Endothelial cell of umbilical vein (primary cell): ENCODE results near the gene GSG1L.

Experiments used
- EZH2 ChIP-seq: IDR thresholded peaks from 2 replicates; pipeline ENCODE4 v1.6.1; 2012; ENCODE audit warnings: borderline replicate concordance, low read depth, mild to moderate bottlenecking, moderate library complexity, low read length, inconsistent platforms; ENCODE audit not compliant: severe bottlenecking
- MYC ChIP-seq: IDR thresholded peaks from one replicate; pipeline ENCODE4 v1.6.1; 2011; ENCODE audit warnings: mild to moderate bottlenecking, low read depth, low read length
- POLR2AphosphoS5 ChIP-seq: IDR thresholded peaks from 2 replicates; pipeline ENCODE4 v1.6.1; 2012; ENCODE audit warnings: low read depth, mild to moderate bottlenecking, control low read depth, low read length, moderate library complexity; ENCODE audit not compliant: insufficient read depth
- TF ChIP-seq, protein P1 (sequence below), 2 donors: IDR thresholded peaks; 1 replicate in 1 of 2; 2 replicates in 1 of 2; pipeline ENCODE4 v1.5.1; 2011; ENCODE audit warnings: low read length in 2 of 2, mild to moderate bottlenecking in 2 of 2, moderate library complexity in 2 of 2, control low read depth in 1 of 2, inconsistent platforms in 1 of 2, low read depth in 1 of 2; ENCODE audit not compliant: insufficient read depth in 1 of 2; ENCODE audit errors: extremely low read depth in 1 of 2

DNA sequence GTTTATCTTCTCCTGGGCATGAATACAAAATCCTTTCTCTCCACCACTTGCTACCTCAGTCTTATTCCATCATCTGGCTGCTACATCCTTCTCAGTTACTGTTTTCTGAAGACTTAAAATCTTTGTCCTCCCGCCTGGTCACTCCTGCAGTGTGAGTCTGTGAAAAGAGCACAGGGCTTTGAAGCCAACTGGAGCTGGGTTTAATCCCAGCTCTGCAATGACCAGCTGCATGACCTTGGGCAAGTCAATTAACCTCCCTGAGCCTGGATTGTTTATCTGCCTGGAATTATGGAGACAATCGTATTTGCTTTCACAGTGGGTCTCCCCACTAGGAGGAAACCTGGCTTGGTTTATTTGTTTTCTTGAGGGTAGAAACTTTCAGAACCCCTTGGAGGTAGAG lies 183.2 kb downstream of the GSG1L start:
- no peak for TF ChIP-seq POLR2AphosphoS5
- TF ChIP-seq, protein P1, sequence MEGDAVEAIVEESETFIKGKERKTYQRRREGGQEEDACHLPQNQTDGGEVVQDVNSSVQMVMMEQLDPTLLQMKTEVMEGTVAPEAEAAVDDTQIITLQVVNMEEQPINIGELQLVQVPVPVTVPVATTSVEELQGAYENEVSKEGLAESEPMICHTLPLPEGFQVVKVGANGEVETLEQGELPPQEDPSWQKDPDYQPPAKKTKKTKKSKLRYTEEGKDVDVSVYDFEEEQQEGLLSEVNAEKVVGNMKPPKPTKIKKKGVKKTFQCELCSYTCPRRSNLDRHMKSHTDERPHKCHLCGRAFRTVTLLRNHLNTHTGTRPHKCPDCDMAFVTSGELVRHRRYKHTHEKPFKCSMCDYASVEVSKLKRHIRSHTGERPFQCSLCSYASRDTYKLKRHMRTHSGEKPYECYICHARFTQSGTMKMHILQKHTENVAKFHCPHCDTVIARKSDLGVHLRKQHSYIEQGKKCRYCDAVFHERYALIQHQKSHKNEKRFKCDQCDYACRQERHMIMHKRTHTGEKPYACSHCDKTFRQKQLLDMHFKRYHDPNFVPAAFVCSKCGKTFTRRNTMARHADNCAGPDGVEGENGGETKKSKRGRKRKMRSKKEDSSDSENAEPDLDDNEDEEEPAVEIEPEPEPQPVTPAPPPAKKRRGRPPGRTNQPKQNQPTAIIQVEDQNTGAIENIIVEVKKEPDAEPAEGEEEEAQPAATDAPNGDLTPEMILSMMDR (IDR thresholded peaks at IDR 0.05; ENCODE audit: extremely low read depth in 1 of 2, insufficient read depth in 1 of 2, low read depth in 1 of 2, low read length in 2 of 2), result no peak
- no peak for TF ChIP-seq EZH2
- no peak for TF ChIP-seq MYC
